EL (cell line): ENCODE results near the gene CYP2A7.
"Not testable (repeated sequence)": the region's sequence is repeated elsewhere in the genome, so short reads cannot be mapped to it uniquely, and the experiment has no call there.

Experiments
- DNase-seq: peaks from one replicate; pipeline ENCODE4 v3.0.0-alpha.2; 2016

The CYP2A7 gene

GRCh38 chr19:40882062-40882461 is at the start of gene CYP2A7:
TSS of gene CYP2A7 (minus strand) at chr19:40882231. CDS start at chr19:40882210, 21 bp downstream.
- not testable (repeated sequence) for DNase-seq

GRCh38 chr19:40930799-40931198 is 48.8 kb upstream of the CYP2A7 start:
- not testable (repeated sequence) for DNase-seq

GRCh38 chr19:40929942-40930341 is 47.9 kb upstream of the CYP2A7 start:
- DNase-seq, result not testable (repeated sequence)

GRCh38 chr19:40928850-40929249 is 46.8 kb upstream of the CYP2A7 start:
- no peak for DNase-seq

GRCh38 chr19:40927567-40927966 is 45.5 kb upstream of the CYP2A7 start:
- no peak for DNase-seq

GRCh38 chr19:40926276-40926675 is 44.2 kb upstream of the CYP2A7 start:
- DNase-seq, result not testable (repeated sequence)

GRCh38 chr19:40923934-40924391 is 41.9 kb upstream of the CYP2A7 start:
- DNase-seq, result no peak

- not testable (repeated sequence) for DNase-seq
Observed at GRCh38 chr19:40922237-40923160, 40.5 kb upstream of the CYP2A7 start.

GRCh38 chr19:40921005-40921897 is 39.2 kb upstream of the CYP2A7 start:
- DNase-seq, result peak; percentile 22

GRCh38 chr19:40920300-40921004 is 38.4 kb upstream of the CYP2A7 start:
- DNase-seq, result no peak

- DNase-seq, result not testable (repeated sequence)
Observed at GRCh38 chr19:40919530-40920299, 37.7 kb upstream of the CYP2A7 start.

- not testable (repeated sequence) for DNase-seq
Observed at GRCh38 chr19:40918303-40918702, 36.3 kb upstream of the CYP2A7 start.

- no peak for DNase-seq
Observed at GRCh38 chr19:40908976-40909375, 26.9 kb upstream of the CYP2A7 start.

- no peak for DNase-seq
Observed at GRCh38 chr19:40907968-40908735, 26.1 kb upstream of the CYP2A7 start.

- DNase-seq, result no peak
Observed at GRCh38 chr19:40906512-40906911, 24.5 kb upstream of the CYP2A7 start.

GRCh38 chr19:40904673-40905156 is 22.7 kb upstream of the CYP2A7 start:
- DNase-seq, result peak; percentile 8

GRCh38 chr19:40901975-40902750 is 20.1 kb upstream of the CYP2A7 start:
- DNase-seq, result not testable (repeated sequence)

- DNase-seq, result not testable (repeated sequence)
Observed at GRCh38 chr19:40900521-40900920, 18.5 kb upstream of the CYP2A7 start.

- DNase-seq, result not testable (repeated sequence)
Observed at GRCh38 chr19:40899964-40900363, 17.9 kb upstream of the CYP2A7 start.
